Smooth muscle cell (in vitro differentiated cells): ENCODE measurements around the gene PPT1. TPM values are rescaled to one million over a fixed set of nuclear protein-coding genes. Genes with fewer than 3 reads are reported as not detected.

ENCODE experiments used
- DNase-seq: peaks from one replicate; lab custom pipeline; 2025; ENCODE audit not compliant: unreplicated experiment; lab: John Stamatoyannopoulos, UW
- H2AFZ ChIP-seq: fragments of 200-600 bp; sonication (generic); 2 replicates; pipeline ENCODE4 v1.6.0; 2016; ENCODE audit warnings: antibody characterized with exemption, low read depth, mild to moderate bottlenecking
- H3F3A ChIP-seq: fragments of 200-600 bp; sonication (generic); 2 replicates; pipeline ENCODE4 v1.6.0; 2017; ENCODE audit warnings: antibody characterized with exemption, low read depth
- H3K27ac ChIP-seq: fragments of 200-600 bp; sonication (generic); 2 replicates; pipeline ENCODE4 v1.5.1; 2016; ENCODE audit warnings: low read depth, mild to moderate bottlenecking
- H3K27me3 ChIP-seq: fragments of 200-600 bp; sonication (generic); 2 replicates; pipeline ENCODE4 v1.6.1; 2016; ENCODE audit warnings: low read depth, mild to moderate bottlenecking
- H3K36me3 ChIP-seq: fragments of 200-600 bp; sonication (generic); 2 replicates; pipeline ENCODE4 v1.5.1; 2016; ENCODE audit warnings: low read depth
- H3K4me1 ChIP-seq: fragments of 200-600 bp; sonication (generic); 2 replicates; pipeline ENCODE4 v1.5.1; 2016; ENCODE audit warnings: low read depth
- H3K4me2 ChIP-seq: fragments of 200-600 bp; sonication (generic); 2 replicates; pipeline ENCODE4 v1.6.0; 2016; ENCODE audit warnings: mild to moderate bottlenecking
- H3K4me3 ChIP-seq: fragments of 200-600 bp; sonication (generic); 2 replicates; pipeline ENCODE4 v1.5.1; 2016; ENCODE audit warnings: mild to moderate bottlenecking
- H3K79me2 ChIP-seq: fragments of 200-600 bp; sonication (generic); 2 replicates; pipeline ENCODE4 v1.6.0; 2016; ENCODE audit warnings: low read depth, mild to moderate bottlenecking
- H3K9ac ChIP-seq: fragments of 200-600 bp; sonication (generic); 2 replicates; pipeline ENCODE4 v1.6.0; 2016; ENCODE audit warnings: low read depth
- H3K9me3 ChIP-seq: fragments of 200-600 bp; sonication (generic); replicated peaks from 2 replicates; pipeline ENCODE4 v1.5.1; 2016; ENCODE audit warnings: low read depth
- H4K20me1 ChIP-seq: fragments of 200-600 bp; sonication (generic); 2 replicates; pipeline ENCODE4 v1.6.0; 2016; ENCODE audit warnings: low read depth
- CTCF ChIP-seq: fragments of 200-600 bp; sonication (generic); IDR thresholded peaks from 2 replicates; pipeline ENCODE4 v1.5.1; 2017; ENCODE audit warnings: borderline replicate concordance, mild to moderate bottlenecking, antibody characterized with exemption; ENCODE audit not compliant: insufficient read depth, poor library complexity, severe bottlenecking
- WGBS: methylation state at CpG from one replicate; pipeline ENCODE4 v1.1.7; 2016; ENCODE audit warnings: low lambda C conversion rate; 5-methylcytosine and 5-hydroxymethylcytosine counted together
- polyA plus RNA-seq: library from polyadenylated mRNA; unstranded; fragments of >200 nt; fragmentation: Nextera tagmentation; extraction: Ambion mirVana; gene quantifications from 2 replicates; pipeline ENCODE4 v1.2.1, GENCODE V29; 2016
- total RNA-seq: library from RNA; depleted of rRNA; stranded (reverse); fragments of >200 nt; gene quantifications from 2 replicates; pipeline ENCODE4 v1.2.3, GENCODE V29; 2014

The PPT1 gene
- total and polyA plus RNA-seq, 2 experiments from 2014 or later: 72.5 to 85.6 TPM

GRCh38 chr1:40059960-40060750 is 36.9 kb downstream of the PPT1 start:
- Histone ChIP-seq H3K9me3 (no peaks in the 10 kb centered on the region), H3K4me3 (no peak overlapping the region), H3K36me3 (peaks cover 25% of the 10 kb centered on the region), H3K27ac (no peak overlapping the region), H3K27me3 (no peaks in the 10 kb centered on the region), H4K20me1 (peaks cover 99% of the 10 kb centered on the region), H3F3A (peaks cover 12% of the 10 kb centered on the region), H3K9ac (no peak overlapping the region), H3K79me2 (peaks cover 84% of the 10 kb centered on the region), H2AFZ (no peak overlapping the region), H3K4me2 (no peak overlapping the region), H3K4me1 (no peaks in the 10 kb centered on the region)
- 91% methylated on average over 7 of the region's 7 CpGs for WGBS
- no peak for DNase-seq
- no peak for TF ChIP-seq CTCF

GRCh38 chr1:40059338-40059959 is 37.6 kb downstream of the PPT1 start:
- no peak for TF ChIP-seq CTCF
- H3F3A ChIP-seq: peaks cover 12% of the 10 kb centered on the region
- no peak overlapping the region for H2AFZ ChIP-seq
- H3K79me2 ChIP-seq: peaks cover 88% of the 10 kb centered on the region
- H3K4me3 ChIP-seq: no peak overlapping the region
- H3K4me1 ChIP-seq: no peaks in the 10 kb centered on the region
- H3K9ac ChIP-seq: no peak overlapping the region
- no peaks in the 10 kb centered on the region for H3K27me3 ChIP-seq
- H3K4me2 ChIP-seq: no peak overlapping the region
- WGBS: 67% methylated on average over 4 of the region's 4 CpGs
- H4K20me1 ChIP-seq: peaks cover 100% of the 10 kb centered on the region
- H3K36me3 ChIP-seq: peaks cover 18% of the 10 kb centered on the region
- peak overlapping the region; percentile 19 for H3K27ac ChIP-seq
- no peak for DNase-seq
- no peaks in the 10 kb centered on the region for H3K9me3 ChIP-seq

GRCh38 chr1:40058453-40059337 is 38.4 kb downstream of the PPT1 start:
- Histone ChIP-seq H3K36me3 (peaks cover 13% of the 10 kb centered on the region), H3F3A (peaks cover 12% of the 10 kb centered on the region), H3K4me2 (no peak overlapping the region), H3K27me3 (no peaks in the 10 kb centered on the region), H3K9ac (no peak overlapping the region), H2AFZ (no peak overlapping the region), H3K27ac (peak overlapping the region; percentile 19), H3K9me3 (no peaks in the 10 kb centered on the region), H4K20me1 (peaks cover 100% of the 10 kb centered on the region), H3K4me1 (no peaks in the 10 kb centered on the region), H3K4me3 (no peak overlapping the region), H3K79me2 (peaks cover 96% of the 10 kb centered on the region)
- WGBS: 81% methylated on average over 7 of the region's 7 CpGs
- TF ChIP-seq CTCF: no peak
- no peak for DNase-seq
